ENCODE data around the gene PIP4P1. TPM values are rescaled to one million over a fixed set of nuclear protein-coding genes. Genes with fewer than 3 reads are reported as not detected.
A peak's percentile ranks its signal among the peaks of the same experiment; 100 is the strongest.

The PIP4P1 gene
- total RNA-seq, 1 experiment from 2014 or later = 32.9 TPM

DNA sequence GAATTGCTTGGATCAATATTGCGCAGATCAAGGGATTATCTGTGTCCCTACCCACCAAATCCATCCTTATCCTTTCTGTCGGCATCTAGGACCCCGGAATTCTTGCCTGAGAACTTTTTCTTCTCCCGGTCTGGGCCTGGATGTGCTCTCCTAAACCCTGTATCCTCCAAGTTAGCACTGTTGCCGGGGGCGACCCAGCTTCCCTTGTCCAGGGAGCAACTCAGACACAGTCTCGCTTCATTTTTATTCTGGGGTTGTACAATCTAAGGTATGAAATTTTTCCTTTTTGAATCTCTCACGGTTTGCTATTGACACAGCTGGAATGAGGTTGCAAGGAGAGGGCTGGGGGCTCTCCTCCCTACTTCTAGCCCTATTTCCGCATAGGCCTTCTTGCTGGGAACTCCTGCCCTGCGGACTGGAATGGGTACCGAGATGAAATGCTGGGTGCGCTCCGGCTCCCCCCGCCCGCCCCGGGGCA, 7.6 kb upstream of the PIP4P1 start:
- Histone ChIP-seq H3K4me1 (ENCODE audit: insufficient read depth, low read length) (peaks cover 18% of the 10 kb centered on the region), H3F3A (ENCODE audit: low read length, unreplicated experiment) (no peaks in the 10 kb centered on the region), H3K27ac (ENCODE audit: low read length) (peak overlapping the region; percentile 80; the same call in 1 of the 2 replicates), H3K36me3 (ENCODE audit: low read depth, low read length) (peaks cover 16% of the 10 kb centered on the region), H4K20me1 (ENCODE audit: low read length) (peaks cover 31% of the 10 kb centered on the region), H3K9me3 (ENCODE audit: low read length) (no peaks in the 10 kb centered on the region), H3K9ac (ENCODE audit: low read length) (peak overlapping the region; percentile 91), H3K79me2 (ENCODE audit: low read length) (peaks cover 44% of the 10 kb centered on the region), H3K4me2 (ENCODE audit: low read length) (peak overlapping the region; percentile 97), H3K4me3 (ENCODE audit: low read length) (peak overlapping the region; percentile 92), H2AFZ (ENCODE audit: low read length) (peak overlapping the region; percentile 84), H3K27me3 (ENCODE audit: low read length) (no peaks in the 10 kb centered on the region), H3K9me2 (replicated peaks; ENCODE audit: low read length) (no peaks in the 10 kb centered on the region)
- BruUV-seq (replicated peaks) = no TSS peak
- TF ChIP-seq EZH2 (IDR thresholded peaks at IDR 0.05; ENCODE audit: low read length, unreplicated experiment) (no peak), EZH2phosphoT487 (IDR thresholded peaks at IDR 0.05; ENCODE audit: borderline replicate concordance, low read length) (no peak)
- TF ChIP-seq, protein P1, sequence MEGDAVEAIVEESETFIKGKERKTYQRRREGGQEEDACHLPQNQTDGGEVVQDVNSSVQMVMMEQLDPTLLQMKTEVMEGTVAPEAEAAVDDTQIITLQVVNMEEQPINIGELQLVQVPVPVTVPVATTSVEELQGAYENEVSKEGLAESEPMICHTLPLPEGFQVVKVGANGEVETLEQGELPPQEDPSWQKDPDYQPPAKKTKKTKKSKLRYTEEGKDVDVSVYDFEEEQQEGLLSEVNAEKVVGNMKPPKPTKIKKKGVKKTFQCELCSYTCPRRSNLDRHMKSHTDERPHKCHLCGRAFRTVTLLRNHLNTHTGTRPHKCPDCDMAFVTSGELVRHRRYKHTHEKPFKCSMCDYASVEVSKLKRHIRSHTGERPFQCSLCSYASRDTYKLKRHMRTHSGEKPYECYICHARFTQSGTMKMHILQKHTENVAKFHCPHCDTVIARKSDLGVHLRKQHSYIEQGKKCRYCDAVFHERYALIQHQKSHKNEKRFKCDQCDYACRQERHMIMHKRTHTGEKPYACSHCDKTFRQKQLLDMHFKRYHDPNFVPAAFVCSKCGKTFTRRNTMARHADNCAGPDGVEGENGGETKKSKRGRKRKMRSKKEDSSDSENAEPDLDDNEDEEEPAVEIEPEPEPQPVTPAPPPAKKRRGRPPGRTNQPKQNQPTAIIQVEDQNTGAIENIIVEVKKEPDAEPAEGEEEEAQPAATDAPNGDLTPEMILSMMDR (conservative IDR thresholded peaks at IDR 0.05; ENCODE audit: low read depth, low read length) = no peak
- ATAC-seq (no peak), DNase-seq (no peak)
- intact Hi-C loops (cut with micrococcal nuclease) = loop anchor here (1.0 to 5.0 kb wide), 2 partner anchors 8 to 138 kb away; partner anchors contain the start of gene PIP4P1
- ChIA-PET POLR2A (ENCODE audit: unreplicated experiment) (no interaction called here), CTCF (no interaction called here)

DNA sequence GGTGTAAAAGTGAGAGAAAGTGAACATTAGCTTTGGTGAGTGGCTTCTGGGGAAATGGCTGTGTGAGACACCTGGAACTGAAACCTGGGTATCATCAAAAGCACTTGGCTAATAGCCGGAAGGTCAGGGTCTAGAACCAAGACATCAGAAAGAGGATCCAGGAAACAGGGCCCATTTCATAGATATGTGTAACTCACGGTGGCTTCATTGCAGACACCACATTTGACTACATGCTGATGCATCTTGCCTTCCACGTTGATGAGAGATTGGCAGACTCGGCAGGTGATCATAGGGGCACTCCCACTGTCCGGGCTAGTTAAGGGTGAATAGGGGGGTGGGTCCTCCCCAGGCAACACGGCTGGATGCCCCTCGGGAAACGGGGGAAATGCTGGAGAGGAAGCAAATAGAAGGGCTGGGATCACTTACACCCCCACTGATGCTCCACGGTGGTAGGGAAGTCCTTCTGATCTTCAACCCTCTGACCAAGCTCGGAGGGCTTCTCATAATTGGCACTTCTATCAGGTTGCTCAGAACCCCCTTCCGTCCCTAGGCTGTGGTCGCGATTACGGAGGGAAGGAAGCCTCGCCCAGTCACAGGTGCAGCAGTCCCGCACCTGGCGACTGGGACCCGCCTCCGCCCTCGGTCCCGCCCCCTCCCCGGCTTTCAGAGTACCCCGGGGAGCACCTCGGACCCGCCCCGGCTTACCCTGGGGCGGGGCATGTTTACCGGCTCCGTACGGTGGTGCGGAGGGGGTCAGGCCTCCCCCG, 593 bp downstream of the PIP4P1 start:
- 0 out of 2 replicates have a peak, but pooled peaks cover 6% of the 10 kb centered on the region for H4K20me1 ChIP-seq (ENCODE audit: low read length)
- peak overlapping the region; percentile 92 for H3K9ac ChIP-seq (ENCODE audit: low read length)
- H3K4me1 ChIP-seq (ENCODE audit: insufficient read depth, low read length) = peaks cover 21% of the 10 kb centered on the region
- DNase-seq (peak; percentile 35), ATAC-seq (peak; percentile 7)
- peak overlapping the region; percentile 91 for H3K4me2 ChIP-seq (ENCODE audit: low read length)
- BruUV-seq (replicated peaks) = no TSS peak
- ChIA-PET POLR2A (ENCODE audit: unreplicated experiment) (interaction anchor here (0.5 to 1.2 kb wide), 4 partner anchors 9 to 221 kb away, joined by 3 to 37 read pairs (median 6); partner anchors contain the start of gene PARP2), CTCF (interaction anchor here (0.9 to 1.3 kb wide), 3 partner anchors 9 to 152 kb away, joined by 4 to 7 read pairs (median 5); no protein-coding TSS in a partner anchor)
- no peaks in the 10 kb centered on the region for H3K9me3 ChIP-seq (ENCODE audit: low read length)
- no peaks in the 10 kb centered on the region for H3K9me2 ChIP-seq (replicated peaks; ENCODE audit: low read length)
- H3K4me3 ChIP-seq (ENCODE audit: low read length) = peak overlapping the region; percentile 76
- peak overlapping the region; percentile 63 for H3K27ac ChIP-seq (ENCODE audit: low read length)
- no peak for TF ChIP-seq EZH2phosphoT487 (IDR thresholded peaks at IDR 0.05; ENCODE audit: borderline replicate concordance, low read length)
- TF ChIP-seq, protein P1 (conservative IDR thresholded peaks at IDR 0.05; ENCODE audit: low read depth, low read length) = no peak
- TF ChIP-seq EZH2 (IDR thresholded peaks at IDR 0.05; ENCODE audit: low read length, unreplicated experiment) = no peak
- H3K79me2 ChIP-seq (ENCODE audit: low read length) = peaks cover 48% of the 10 kb centered on the region
- H2AFZ ChIP-seq (ENCODE audit: low read length) = peak overlapping the region; percentile 75
- no peaks in the 10 kb centered on the region for H3K27me3 ChIP-seq (ENCODE audit: low read length)
- intact Hi-C loops (cut with micrococcal nuclease) = loop anchor here (1.0 to 2.0 kb wide), 2 partner anchors 9 to 222 kb away; partner anchors contain the start of gene PNP
- H3F3A ChIP-seq (ENCODE audit: low read length, unreplicated experiment) = no peaks in the 10 kb centered on the region
- peaks cover 26% of the 10 kb centered on the region for H3K36me3 ChIP-seq (ENCODE audit: low read depth, low read length)
